ENCODE results near the gene ZSWIM9.

GRCh38 chr19:48213959-48214358 lies 43.5 kb downstream of the ZSWIM9 start:
- TF ChIP-seq, protein P1, sequence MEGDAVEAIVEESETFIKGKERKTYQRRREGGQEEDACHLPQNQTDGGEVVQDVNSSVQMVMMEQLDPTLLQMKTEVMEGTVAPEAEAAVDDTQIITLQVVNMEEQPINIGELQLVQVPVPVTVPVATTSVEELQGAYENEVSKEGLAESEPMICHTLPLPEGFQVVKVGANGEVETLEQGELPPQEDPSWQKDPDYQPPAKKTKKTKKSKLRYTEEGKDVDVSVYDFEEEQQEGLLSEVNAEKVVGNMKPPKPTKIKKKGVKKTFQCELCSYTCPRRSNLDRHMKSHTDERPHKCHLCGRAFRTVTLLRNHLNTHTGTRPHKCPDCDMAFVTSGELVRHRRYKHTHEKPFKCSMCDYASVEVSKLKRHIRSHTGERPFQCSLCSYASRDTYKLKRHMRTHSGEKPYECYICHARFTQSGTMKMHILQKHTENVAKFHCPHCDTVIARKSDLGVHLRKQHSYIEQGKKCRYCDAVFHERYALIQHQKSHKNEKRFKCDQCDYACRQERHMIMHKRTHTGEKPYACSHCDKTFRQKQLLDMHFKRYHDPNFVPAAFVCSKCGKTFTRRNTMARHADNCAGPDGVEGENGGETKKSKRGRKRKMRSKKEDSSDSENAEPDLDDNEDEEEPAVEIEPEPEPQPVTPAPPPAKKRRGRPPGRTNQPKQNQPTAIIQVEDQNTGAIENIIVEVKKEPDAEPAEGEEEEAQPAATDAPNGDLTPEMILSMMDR (IDR thresholded peaks at IDR 0.05 in 4 of 5, conservative IDR thresholded peaks at IDR 0.05 in 1 of 5): no peak
- TF ChIP-seq POLR2A (IDR thresholded peaks at IDR 0.05): no peak
